Subcutaneous adipose tissue (tissue), 4 donors: ENCODE data around the gene ADGRL1. TPM values are rescaled to one million over a fixed set of nuclear protein-coding genes. Genes with fewer than 3 reads are reported as not detected.

ENCODE experiments used
- total RNA-seq, 4 donors: library from RNA; depleted of rRNA; stranded (reverse); fragments of >200 nt; gene quantifications; one replicate each; pipeline ENCODE4 v1.1.0, GENCODE V29; 2016
- TF ChIP-seq, protein P1 (sequence below): fragments of 450-650 bp; IDR thresholded peaks from one replicate; pipeline ENCODE4 v1.5.1; 2016; ENCODE audit warnings: low read depth, mild to moderate bottlenecking, control low read depth, antibody characterized with exemption, moderate library complexity

ADGRL1 gene
- total RNA-seq, 4 donors from 2014 or later, result 8.2 to 25.2 (median 11.4) TPM

DNA sequence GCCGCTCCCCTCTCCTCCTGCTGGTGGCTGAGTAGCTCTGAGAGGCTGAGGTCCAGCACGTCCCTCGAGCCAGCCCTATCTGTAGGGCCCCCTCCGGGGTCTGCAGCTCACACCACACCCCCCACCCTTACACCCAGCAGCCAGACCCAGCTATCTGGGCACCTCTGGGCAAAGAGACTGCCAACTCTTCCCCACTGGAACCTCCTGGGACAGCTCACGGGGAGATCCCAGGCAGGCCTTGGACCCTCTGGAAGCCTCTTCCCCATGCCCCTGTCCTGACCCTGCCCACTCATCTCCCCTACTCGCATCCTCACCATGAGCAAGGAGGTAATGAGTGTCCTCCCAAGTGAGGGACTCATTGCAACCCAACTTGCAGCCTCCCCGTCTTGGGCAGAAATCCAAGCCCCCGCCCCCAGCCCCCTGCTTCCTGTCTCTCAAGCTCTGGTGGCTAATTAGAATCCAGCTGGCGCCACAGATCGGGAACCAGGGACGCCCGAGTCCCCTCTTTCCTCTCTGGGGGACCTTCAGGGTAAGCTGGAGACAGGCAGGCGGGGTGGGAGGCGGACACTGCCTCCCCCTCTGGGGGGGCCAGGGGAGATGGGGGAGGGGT is 22.1 kb downstream of the ADGRL1 start:
- TF ChIP-seq, protein P1, sequence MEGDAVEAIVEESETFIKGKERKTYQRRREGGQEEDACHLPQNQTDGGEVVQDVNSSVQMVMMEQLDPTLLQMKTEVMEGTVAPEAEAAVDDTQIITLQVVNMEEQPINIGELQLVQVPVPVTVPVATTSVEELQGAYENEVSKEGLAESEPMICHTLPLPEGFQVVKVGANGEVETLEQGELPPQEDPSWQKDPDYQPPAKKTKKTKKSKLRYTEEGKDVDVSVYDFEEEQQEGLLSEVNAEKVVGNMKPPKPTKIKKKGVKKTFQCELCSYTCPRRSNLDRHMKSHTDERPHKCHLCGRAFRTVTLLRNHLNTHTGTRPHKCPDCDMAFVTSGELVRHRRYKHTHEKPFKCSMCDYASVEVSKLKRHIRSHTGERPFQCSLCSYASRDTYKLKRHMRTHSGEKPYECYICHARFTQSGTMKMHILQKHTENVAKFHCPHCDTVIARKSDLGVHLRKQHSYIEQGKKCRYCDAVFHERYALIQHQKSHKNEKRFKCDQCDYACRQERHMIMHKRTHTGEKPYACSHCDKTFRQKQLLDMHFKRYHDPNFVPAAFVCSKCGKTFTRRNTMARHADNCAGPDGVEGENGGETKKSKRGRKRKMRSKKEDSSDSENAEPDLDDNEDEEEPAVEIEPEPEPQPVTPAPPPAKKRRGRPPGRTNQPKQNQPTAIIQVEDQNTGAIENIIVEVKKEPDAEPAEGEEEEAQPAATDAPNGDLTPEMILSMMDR, result no peak

DNA sequence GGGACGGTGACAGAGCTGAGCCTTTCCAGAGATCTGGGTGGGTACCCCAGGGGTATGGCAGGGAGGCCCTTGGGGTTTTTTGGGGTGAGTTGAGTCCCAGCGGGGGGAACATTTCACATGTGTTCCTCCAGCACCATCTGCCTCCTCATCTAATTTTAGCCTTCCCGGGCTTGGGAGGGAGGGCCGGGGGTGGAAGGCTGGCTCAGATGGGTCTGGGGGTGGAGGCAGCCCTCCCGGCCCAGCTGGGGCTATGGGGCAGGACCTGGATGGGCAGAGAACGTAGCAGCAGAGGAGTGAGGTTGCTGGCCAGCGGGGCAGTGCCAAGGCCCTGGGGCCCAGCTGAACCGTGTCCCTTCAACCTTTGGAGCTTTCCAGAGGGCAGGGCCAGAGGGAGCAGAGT is 23.5 kb downstream of the ADGRL1 start:
- TF ChIP-seq, protein P1, result no peak

DNA sequence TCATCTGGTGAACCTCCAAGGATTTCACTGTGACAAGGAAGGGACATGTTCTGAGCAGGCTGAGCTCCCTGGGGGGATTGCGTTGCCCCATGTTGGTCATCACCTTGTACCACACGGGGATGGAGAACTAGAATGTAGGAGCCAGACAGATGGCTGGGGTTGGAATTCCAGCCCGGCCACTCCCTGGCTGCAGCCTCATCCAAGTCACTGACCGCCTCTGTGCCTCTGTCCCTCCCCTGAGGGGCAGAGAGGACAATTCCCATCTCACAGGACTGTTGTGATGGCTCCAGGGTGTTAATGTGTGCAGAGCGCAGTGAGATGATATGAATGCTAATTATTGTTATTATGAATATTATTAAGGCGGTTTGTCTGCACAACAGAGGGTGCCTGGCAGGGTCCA is 24.1 kb downstream of the ADGRL1 start:
- TF ChIP-seq, protein P1, result no peak

DNA sequence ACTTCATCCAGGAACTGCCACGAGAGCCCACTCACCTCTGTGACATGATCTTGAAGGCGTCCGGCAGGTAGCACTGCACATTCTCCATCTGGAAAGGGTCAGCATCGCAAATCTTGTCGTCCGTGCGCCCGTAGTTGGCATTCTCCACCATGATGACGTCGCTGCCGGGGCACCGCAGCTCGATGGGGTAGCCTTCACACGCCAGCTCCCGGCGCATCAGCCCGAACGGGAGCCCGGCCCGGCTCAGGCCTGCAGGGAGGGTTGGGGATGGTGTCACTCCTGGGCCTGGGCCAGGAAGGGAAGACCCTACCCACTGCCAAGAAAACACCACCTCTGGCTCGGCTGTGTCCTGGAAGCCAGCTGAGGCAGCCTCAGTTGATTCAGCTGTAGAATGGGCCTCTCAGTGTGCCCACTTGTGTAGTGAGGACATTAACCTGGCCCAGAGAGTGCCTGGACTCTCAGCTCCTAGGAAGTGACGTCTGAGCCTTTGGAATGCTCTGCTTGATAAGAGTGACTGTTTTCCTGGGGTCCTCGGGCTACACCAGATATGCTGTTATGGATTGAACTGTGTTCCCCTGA is 28.4 kb downstream of the ADGRL1 start:
- TF ChIP-seq, protein P1, result no peak

DNA sequence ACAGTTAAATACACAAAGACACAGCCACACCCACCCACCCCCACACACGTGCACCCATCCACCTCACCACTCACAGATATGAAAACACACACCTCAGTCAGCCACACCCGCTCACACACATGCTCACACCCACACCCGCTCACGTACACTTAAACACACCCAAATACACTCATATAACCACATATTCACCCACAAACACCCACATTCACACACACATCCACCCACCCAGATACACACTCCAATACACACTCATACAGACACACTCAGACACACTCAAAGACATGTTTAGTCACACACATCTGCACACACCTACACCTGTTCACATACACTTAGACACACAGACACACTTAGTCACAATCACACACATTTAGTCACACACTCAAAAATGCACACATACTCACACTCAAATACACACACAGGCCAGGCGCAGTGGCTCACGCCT is 30.6 kb downstream of the ADGRL1 start:
- TF ChIP-seq, protein P1, result no peak

DNA sequence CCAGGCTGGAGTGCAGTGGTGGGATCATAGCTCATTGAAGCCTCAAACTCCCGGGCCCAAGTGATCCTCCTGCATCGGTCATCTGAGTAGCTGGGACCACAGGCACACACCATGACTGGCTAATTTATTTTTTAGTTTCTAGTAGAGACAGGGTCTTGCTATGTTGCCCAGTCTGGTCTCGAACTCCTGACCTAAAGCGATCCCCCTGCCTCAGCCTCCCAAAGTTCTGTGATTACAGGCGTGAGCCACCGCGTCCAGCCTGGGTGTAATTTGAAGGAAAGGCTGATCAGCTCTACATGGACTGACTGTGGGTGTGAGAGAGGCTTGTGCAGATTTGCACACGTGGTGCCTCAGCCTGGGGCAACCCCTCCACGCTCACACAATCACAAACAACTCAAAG is 31.1 kb downstream of the ADGRL1 start:
- TF ChIP-seq, protein P1, result no peak

DNA sequence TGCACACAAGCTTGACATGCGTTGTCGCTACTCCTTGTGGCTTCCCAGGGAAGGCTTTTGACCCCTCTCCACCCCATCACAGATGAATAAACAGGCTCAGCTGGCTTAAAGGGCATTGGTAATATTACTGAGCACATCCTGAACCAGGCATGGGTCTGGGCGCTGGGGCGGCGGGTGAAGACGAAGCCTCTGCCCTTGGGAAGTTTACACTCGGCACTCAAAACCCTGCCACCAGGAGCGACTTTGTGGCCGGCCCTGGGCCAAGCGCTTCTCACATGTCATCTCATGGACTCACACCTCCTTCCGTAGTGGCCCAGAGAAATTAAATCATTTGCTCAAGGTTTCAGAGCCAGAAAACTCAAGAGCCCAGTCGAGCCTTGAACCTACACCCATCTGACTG is 37.0 kb downstream of the ADGRL1 start:
- TF ChIP-seq, protein P1, result no peak
